ENCODE data around the gene TRMT61A.

TRMT61A gene

DNA sequence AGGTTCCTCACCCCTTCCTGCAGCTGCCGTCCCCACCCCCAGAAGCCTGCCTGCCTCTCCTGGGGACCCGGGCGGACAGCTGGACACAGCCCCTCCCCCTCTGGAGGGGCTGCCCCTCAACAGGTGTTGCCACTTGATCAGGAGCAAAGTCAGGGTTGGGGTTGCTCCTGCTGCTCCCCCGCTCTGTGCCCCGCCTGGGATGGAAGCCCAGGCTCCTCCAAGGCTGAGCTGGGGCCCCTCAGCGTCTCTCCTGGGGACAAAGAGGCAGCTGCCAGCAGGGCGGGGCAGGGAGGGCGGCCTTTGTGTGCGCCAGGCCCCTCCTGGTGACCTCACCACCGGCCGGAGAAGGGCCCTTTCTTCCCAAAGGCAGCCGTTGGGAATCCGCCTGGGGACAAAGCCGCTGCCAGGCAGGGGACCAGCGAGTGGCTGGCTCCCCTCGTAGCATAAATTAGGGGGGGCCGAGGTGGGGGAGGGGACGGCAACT, 13.7 kb downstream of the TRMT61A start:
- Histone ChIP-seq H3K27ac (peak overlapping the region; percentile 72 to 93), H3K4me3 (peak overlapping the region; percentile 26)
- no peak for DNase-seq (ENCODE audit: low spot score)
- TF ChIP-seq, protein P1, sequence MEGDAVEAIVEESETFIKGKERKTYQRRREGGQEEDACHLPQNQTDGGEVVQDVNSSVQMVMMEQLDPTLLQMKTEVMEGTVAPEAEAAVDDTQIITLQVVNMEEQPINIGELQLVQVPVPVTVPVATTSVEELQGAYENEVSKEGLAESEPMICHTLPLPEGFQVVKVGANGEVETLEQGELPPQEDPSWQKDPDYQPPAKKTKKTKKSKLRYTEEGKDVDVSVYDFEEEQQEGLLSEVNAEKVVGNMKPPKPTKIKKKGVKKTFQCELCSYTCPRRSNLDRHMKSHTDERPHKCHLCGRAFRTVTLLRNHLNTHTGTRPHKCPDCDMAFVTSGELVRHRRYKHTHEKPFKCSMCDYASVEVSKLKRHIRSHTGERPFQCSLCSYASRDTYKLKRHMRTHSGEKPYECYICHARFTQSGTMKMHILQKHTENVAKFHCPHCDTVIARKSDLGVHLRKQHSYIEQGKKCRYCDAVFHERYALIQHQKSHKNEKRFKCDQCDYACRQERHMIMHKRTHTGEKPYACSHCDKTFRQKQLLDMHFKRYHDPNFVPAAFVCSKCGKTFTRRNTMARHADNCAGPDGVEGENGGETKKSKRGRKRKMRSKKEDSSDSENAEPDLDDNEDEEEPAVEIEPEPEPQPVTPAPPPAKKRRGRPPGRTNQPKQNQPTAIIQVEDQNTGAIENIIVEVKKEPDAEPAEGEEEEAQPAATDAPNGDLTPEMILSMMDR (IDR thresholded peaks at IDR 0.05) = no peak

DNA sequence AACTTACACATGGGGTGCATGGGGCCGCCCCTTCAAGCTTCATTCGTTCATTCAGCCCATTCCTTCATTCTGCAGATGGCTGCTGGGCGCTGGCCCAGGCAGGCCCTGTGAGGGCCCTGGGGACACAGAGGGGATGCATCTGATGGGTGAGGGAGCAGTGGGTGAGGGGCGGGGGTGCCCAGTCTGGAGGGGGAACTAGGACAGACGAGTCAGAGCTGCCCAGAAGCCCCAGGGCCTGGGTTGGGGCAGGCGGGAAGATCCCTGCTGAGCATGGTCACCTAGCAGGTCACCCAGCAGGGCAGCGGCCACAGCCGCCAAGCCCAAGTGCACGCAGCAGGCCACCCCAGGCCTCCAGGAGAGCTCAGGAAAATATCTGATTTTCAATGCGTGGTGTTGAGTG, 14.1 kb downstream of the TRMT61A start:
- Histone ChIP-seq H3K27ac (peak overlapping the region; percentile 72 to 93), H3K4me3 (peak overlapping the region; percentile 26)
- TF ChIP-seq, protein P1 (IDR thresholded peaks at IDR 0.05) = no peak
- DNase-seq (ENCODE audit: low spot score) = no peak

DNA sequence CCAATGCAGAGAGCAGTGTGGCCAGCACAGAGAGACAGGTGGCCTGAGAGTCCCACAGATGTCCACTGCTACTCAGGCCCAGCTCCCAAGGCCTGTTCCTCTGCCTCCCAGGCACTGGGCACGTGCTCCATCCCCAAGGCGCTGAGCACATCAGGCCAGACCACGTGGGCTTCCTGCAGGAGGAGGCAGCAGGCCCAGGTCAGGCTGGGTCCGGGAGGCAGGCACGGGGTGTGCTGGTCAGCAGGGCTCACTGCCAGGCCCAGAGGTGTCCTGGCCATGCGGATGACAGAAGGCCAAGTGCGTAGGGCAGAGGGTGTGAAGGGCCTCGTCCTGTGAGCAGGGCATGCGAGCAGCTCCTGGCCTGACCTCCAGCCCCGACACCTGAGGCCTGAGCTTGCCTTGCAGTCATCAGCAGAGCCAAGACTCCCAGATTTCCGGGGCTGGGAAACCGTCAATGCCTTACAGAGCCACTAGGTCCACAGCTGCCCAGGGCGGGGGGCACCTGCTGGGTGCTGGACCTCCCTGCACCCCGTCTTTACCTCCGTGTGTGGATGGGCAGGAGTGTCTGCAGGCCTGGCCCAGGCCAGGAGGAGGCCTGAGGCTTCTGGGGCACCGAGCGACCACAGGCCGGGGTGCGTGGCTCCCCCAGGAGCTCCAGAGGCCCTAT, 14.9 kb downstream of the TRMT61A start:
- no peak for DNase-seq (ENCODE audit: low spot score)
- H3K27ac ChIP-seq = peak overlapping the region in 1 of 2 donors; percentile 93
- TF ChIP-seq, protein P1 (IDR thresholded peaks at IDR 0.05) = no peak
- no peak overlapping the region for H3K4me3 ChIP-seq

DNA sequence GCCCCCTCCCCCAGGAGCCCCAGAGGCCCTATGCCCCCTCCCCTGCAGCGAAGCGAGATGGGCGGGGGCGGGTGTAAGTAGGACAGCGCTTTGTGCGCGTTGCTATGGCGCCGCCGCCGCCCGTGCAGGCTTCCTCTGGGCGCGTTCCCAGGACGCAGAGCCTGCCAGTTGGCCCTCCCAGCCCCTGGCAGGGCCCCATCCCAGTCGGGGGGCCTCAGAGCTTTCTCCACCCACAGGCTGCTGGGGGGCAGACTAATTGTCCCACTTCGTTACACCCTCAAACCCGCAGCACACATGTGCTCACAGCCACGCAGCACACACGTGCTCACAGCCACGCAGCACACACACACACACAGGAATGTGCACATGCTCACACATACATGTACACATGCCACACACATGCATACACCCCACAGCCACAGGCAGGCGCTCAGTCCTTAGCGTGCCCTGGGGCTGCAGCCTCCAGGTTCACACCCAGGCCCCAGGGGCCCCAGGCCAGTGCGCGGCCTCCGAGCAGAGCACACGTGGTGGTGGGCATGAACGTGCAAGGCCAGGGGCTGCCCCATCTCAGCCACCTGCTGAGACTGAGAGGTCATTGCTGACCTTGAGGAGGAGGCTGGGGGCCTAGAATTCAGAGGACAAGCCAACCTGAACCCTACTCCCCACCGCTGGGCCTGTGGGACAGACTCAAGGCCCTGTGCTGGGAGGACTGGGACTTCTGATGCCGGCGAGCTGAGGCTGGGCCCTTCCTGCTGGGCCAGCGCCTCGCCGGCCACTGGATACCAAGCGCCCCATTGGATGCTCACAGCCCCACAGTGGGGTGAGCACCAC, 15.6 kb downstream of the TRMT61A start:
- no peak overlapping the region for H3K4me3 ChIP-seq
- DNase-seq (ENCODE audit: low spot score) = no peak
- TF ChIP-seq, protein P1 (IDR thresholded peaks at IDR 0.05) = no peak
- peak overlapping the region in 1 of 2 donors; percentile 93 for H3K27ac ChIP-seq

DNA sequence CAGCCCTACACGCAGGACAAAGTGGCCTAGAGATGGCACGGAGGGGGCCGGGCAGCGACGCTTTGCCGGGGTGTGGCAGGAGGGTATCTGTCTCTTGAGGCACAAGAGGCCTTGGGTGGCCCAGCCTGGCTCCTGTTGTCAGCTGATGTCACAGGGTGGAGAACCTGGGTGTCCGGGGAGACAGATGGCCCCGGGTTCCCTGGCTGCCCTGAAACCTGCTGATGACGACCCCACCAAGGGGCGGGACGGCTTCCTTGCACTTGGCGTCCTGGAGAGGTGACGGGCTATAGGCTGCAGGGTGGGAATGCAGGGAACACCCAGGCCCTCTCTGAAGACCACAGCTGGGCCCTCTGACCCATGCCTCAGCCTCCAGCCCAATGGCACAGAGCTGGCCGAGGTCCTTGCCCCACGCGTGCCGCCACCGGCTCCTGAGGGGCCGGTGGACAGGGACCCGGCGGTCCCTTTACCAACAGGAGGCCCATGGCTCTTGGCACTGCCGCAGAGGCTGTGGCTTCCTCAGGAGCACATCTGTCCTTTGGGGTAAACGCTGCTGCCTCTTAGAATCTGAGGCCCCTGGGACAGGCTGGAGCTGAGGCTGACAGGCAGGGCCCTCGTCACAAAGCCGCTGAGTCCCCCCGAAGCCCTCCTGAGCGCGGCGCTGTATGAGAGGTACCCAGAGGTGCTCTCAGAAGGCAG, 16.4 kb downstream of the TRMT61A start:
- H3K4me3 ChIP-seq = no peak overlapping the region
- TF ChIP-seq, protein P1 (IDR thresholded peaks at IDR 0.05) = no peak
- DNase-seq (ENCODE audit: low spot score) = no peak
- peak overlapping the region in 1 of 2 donors; percentile 93 for H3K27ac ChIP-seq

DNA sequence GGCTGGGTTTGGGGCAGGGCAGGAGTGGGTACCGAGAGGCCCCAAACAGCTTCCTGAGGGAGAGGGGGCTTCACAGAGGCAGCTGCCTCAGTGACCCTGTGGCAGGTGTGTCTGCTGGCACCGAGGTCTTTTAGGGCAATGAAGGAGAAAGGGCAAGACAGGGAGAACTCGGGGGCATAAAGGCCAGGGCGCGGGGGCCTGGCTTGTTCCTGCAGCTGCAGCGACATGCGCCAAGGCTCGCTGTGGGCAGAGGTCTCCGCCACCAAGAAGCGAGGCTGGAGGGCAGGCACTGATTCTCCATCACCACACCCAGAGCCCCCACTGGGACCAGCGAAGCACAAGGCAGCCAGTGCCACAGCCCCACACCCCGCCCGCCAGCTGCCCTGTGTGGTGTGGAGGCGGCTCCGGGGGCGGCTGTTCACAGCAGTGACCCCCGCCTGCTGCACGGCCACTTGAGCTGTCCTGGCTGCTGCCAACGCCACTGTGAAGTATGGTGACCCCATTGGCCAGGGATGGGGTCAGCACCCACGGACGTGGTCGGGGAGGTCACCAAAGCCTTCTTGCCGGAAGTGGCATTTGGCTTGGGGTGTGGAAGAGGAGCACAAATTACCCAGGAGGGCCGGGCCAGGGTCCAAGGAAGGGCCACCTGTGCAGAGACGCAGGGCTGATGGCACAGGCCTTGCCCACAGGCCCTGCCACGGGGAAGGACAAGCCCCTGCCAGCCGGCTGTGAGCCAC, 17.1 kb downstream of the TRMT61A start:
- DNase-seq (ENCODE audit: low spot score) = no peak

More for the DNA sequence above, 17.1 kb downstream of the TRMT61A start:
- Histone ChIP-seq H3K27ac (no peak overlapping the region), H3K4me3 (no peak overlapping the region)
- TF ChIP-seq, protein P1 (IDR thresholded peaks at IDR 0.05) = no peak

Measured in coronary artery (tissue), 2 donors.